ENCODE results near the gene ZNF133. TPM values are rescaled to one million over a fixed set of nuclear protein-coding genes. Genes with fewer than 3 reads are reported as not detected.

ZNF133 gene
- total and polyA plus RNA-seq, 2 of the 13 experiments (the other 11 are each of a cell fraction or from before 2014, with no cell fraction given) = 23.5 to 26.7 TPM

GRCh38 chr20:18287915-18288748 lies at the start of gene ZNF133 (continued):
- TF ChIP-seq DMTF1 (CRISPR knock-in tag; IDR thresholded peaks at IDR 0.05) = 0 out of 2 replicates have a peak, but pooled peaks have one; percentile 38
- peak; percentile 30; the same call in 1 of the 2 replicates for TF ChIP-seq ZNF83 (CRISPR knock-in tag; IDR thresholded peaks at IDR 0.05; ENCODE audit: borderline replicate concordance)
- TF ChIP-seq ZNF879 (CRISPR knock-in tag; IDR thresholded peaks at IDR 0.05) = no peak; the same call in none of the 2 replicates
- TF ChIP-seq ZNF775 (CRISPR knock-in tag; IDR thresholded peaks at IDR 0.05; ENCODE audit: borderline replicate concordance) = peak; percentile 89; the same call in 1 of the 2 replicates
- peak; percentile 98 for TF ChIP-seq CREB1 (IDR thresholded peaks at IDR 0.05)
- peak; percentile 100 for TF ChIP-seq CREB1 (CRISPR knock-in tag; IDR thresholded peaks at IDR 0.05)
- TF ChIP-seq ZBTB39 (CRISPR knock-in tag; IDR thresholded peaks at IDR 0.05) = peak; percentile 93
- peak; percentile 77 for TF ChIP-seq TBL1XR1 (IDR thresholded peaks at IDR 0.05; ENCODE audit: borderline replicate concordance, low read length, partially characterized antibody)
- TF ChIP-seq SMAD9 (CRISPR knock-in tag; IDR thresholded peaks at IDR 0.05) = peak; percentile 97
- TF ChIP-seq KMT2A (CRISPR knock-in tag; IDR thresholded peaks at IDR 0.05) = no peak; the same call in none of the 2 replicates
- no peak for TF ChIP-seq TCF7 (IDR thresholded peaks at IDR 0.05; ENCODE audit: low read depth)
- peak; percentile 35 for TF ChIP-seq PTBP1 (IDR thresholded peaks at IDR 0.05; ENCODE audit: low read depth, low read length, poor library complexity, severe bottlenecking)
- 0 out of 4 replicates have a peak, but pooled peaks of 1 of the 2 experiments have one; percentile 27 for TF ChIP-seq ATF4 (CRISPR knock-in tag; IDR thresholded peaks at IDR 0.05)
- TF ChIP-seq JARID2 (CRISPR knock-in tag; IDR thresholded peaks at IDR 0.05; ENCODE audit: insufficient replicate concordance) = no peak
- peak; percentile 95 for TF ChIP-seq E2F1 (CRISPR knock-in tag; IDR thresholded peaks at IDR 0.05)
- TF ChIP-seq KDM2A (CRISPR knock-in tag; IDR thresholded peaks at IDR 0.05; ENCODE audit: borderline replicate concordance, low read depth) = peak; percentile 97
- TF ChIP-seq NFYC (CRISPR knock-in tag; IDR thresholded peaks at IDR 0.05) = peak; percentile 81
- TF ChIP-seq ZFP82 (CRISPR knock-in tag; IDR thresholded peaks at IDR 0.05; ENCODE audit: borderline replicate concordance) = no peak; the same call in 1 of the 2 replicates
- peak; percentile 41 for TF ChIP-seq ZNF567 (CRISPR knock-in tag; IDR thresholded peaks at IDR 0.05; ENCODE audit: borderline replicate concordance)
- peak; percentile 69; the same call in 1 of the 2 replicates for TF ChIP-seq NFE2L1 (CRISPR knock-in tag; IDR thresholded peaks at IDR 0.05; ENCODE audit: borderline replicate concordance)
